ENCODE measurements around the gene WARS2. TPM values are rescaled to one million over a fixed set of nuclear protein-coding genes. Genes with fewer than 3 reads are reported as not detected.

Gene WARS2
- polyA plus RNA-seq, 1 experiment: 12.6 TPM

DNA sequence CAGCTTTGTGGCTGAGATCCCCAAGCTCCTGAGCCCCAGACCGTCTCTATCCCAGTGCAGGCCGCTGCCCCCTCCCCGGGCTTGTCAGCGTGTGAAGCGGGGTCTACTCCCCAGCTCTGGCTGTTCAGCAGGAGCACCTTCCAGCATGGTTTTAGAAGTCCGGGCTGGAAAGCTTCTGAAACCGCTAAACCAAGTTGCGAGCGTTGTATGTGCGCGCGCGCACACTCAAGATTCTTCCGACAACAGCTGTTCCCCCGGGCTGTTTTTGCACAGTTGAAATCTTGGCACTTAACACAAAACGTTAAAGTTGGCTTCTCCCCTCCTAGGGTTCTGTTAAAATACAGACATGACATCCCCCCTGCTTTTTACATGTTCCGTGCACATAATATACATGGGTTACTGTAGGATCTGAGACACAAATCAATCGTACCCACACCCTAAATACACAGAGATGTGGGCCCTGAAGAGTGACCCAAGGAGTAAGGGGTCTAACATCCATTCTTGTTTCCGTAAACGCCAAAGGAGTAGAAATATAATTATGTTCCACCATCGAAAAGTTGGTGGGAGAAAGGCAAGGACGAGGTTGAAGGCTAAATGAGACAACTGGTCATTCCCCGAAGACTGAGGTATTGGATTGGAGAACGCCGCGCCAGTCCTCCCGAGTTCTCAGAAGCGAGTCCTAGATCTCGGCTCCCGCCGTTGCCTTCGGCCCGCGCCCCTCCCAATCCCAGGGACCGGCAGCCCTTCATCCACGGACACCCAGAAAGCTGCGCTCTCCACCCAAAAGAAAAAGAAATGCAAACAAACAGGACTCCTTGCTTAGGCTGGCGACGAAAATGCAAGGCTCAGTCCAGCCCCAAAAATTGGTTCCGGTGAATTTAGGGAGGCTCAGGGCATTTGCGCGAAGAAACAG is 153.6 kb downstream of the WARS2 start:
- H3K4me3 ChIP-seq (ENCODE audit: low read depth, low read length): peak overlapping the region; percentile 31
- no peak for DNase-seq (ENCODE audit: low read depth, low spot score)
- H3K27ac ChIP-seq (ENCODE audit: low read depth, low read length): no peak overlapping the region
- POLR2A ChIA-PET: no interaction called here
- CTCF ChIA-PET: no interaction called here
- H3K27me3 ChIP-seq (ENCODE audit: control insufficient read depth, insufficient read depth, low read length): peaks cover 99% of the 10 kb centered on the region
- TF ChIP-seq, protein P1, sequence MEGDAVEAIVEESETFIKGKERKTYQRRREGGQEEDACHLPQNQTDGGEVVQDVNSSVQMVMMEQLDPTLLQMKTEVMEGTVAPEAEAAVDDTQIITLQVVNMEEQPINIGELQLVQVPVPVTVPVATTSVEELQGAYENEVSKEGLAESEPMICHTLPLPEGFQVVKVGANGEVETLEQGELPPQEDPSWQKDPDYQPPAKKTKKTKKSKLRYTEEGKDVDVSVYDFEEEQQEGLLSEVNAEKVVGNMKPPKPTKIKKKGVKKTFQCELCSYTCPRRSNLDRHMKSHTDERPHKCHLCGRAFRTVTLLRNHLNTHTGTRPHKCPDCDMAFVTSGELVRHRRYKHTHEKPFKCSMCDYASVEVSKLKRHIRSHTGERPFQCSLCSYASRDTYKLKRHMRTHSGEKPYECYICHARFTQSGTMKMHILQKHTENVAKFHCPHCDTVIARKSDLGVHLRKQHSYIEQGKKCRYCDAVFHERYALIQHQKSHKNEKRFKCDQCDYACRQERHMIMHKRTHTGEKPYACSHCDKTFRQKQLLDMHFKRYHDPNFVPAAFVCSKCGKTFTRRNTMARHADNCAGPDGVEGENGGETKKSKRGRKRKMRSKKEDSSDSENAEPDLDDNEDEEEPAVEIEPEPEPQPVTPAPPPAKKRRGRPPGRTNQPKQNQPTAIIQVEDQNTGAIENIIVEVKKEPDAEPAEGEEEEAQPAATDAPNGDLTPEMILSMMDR (IDR thresholded peaks at IDR 0.05; ENCODE audit: low read depth, low read length): no peak
- H3K9me3 ChIP-seq (ENCODE audit: control insufficient read depth, insufficient read depth, low read length): peaks cover 26% of the 10 kb centered on the region

DNA sequence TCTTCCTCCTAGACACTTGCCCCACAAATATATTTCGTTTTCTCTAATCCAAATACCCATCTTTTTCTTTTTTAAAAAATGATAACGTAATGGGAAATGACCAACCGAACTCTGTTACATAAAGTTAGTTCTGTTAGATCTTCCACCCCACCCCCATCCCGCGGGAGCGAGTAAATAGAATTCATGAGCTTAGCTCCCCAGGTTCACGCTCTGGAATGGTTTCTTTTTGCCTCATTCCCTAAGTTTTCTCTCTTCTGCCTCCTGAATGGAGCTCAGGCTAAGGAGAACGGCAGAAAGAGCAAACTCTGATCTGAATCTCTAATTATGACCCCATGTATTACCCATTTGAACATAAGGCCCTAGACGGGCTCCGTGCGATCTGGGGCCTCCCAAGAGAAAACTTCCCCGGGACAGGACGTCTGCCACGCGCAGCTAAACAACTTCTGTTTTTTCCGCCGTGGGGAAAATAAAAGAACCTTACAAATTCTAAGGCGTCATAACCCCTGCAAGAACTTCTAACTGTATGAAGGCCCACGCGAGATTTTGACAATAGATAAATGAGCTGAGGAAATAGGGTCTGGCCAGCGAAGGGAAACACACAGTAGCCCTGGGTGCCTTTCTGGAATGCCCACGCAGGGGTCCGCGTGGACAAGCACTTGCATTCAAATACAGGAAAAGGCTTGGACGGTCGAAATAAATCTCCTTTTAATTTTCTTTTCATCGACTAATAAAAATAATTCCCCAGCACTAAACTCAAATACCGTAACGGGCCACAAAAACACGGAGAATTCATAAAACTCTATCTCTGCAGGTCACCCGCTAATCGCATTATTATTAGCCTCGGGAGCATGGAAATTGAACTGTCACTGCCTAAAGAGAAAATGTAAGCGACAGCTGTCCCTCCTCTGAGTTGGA is 154.6 kb downstream of the WARS2 start:
- CTCF ChIA-PET: no interaction called here
- peaks cover 97% of the 10 kb centered on the region for H3K27me3 ChIP-seq (ENCODE audit: control insufficient read depth, insufficient read depth, low read length)
- POLR2A ChIA-PET: no interaction called here

DNA sequence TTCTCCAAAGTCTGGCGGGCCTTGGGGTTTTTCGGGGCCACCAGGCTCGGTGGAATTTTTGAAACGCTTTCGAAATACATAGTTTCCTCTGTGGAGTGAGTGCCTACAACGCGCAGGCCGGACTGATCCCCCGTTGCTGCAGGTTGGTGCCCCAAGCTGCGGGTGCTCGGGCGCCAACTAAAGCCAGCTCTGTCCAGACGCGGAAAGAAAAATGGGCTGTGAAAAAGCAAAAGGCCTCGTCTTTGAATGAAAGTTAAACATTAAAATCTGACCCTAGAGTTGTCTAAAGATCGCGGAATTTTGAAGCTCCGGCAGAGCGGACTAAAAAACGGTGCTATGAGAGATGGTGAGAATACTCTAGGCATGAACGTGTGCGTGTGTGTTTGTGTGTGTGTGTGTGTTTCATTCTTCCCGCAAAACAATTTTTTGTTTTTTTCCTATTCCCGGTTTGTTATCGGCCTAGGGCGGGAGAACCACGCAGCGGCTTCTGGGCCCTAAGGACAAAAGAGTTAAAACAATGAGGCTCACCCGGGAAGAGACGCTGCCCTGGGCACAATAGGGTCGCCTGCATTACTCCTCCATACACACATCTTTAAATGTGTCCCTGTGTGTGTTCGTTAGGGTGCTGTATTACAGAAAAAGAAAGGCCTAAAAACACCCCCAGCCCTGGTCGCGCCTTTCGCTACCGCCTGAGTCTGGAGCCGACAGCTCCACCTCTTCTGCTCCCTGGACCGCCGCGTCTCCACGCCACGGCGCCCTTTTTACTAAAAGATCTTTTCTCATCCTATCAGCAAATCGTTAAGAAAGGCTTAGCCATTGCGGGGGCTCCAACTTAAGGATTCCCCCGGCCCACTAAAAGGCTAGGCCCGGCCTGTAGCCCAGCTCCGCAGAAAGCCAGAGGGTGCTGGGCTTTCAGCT is 155.5 kb downstream of the WARS2 start:
- CTCF ChIA-PET: no interaction called here
- peak overlapping the region; percentile 17; the same call in 1 of the 2 replicates for H3K4me3 ChIP-seq (ENCODE audit: low read depth, low read length)
- POLR2A ChIA-PET: no interaction called here
- peaks cover 26% of the 10 kb centered on the region for H3K9me3 ChIP-seq (ENCODE audit: control insufficient read depth, insufficient read depth, low read length)
- DNase-seq (ENCODE audit: low read depth, low spot score): no peak
- TF ChIP-seq, protein P1 (IDR thresholded peaks at IDR 0.05; ENCODE audit: low read depth, low read length): no peak
- no peak overlapping the region for H3K27ac ChIP-seq (ENCODE audit: low read depth, low read length)
- H3K27me3 ChIP-seq (ENCODE audit: control insufficient read depth, insufficient read depth, low read length): peaks cover 96% of the 10 kb centered on the region

More for the DNA sequence above, 154.6 kb downstream of the WARS2 start:
- H3K4me3 ChIP-seq (ENCODE audit: low read depth, low read length): no peak overlapping the region
- DNase-seq (ENCODE audit: low read depth, low spot score): no peak
- no peak overlapping the region for H3K27ac ChIP-seq (ENCODE audit: low read depth, low read length)
- H3K9me3 ChIP-seq (ENCODE audit: control insufficient read depth, insufficient read depth, low read length): peaks cover 26% of the 10 kb centered on the region
- TF ChIP-seq, protein P1 (IDR thresholded peaks at IDR 0.05; ENCODE audit: low read depth, low read length): no peak

DNA sequence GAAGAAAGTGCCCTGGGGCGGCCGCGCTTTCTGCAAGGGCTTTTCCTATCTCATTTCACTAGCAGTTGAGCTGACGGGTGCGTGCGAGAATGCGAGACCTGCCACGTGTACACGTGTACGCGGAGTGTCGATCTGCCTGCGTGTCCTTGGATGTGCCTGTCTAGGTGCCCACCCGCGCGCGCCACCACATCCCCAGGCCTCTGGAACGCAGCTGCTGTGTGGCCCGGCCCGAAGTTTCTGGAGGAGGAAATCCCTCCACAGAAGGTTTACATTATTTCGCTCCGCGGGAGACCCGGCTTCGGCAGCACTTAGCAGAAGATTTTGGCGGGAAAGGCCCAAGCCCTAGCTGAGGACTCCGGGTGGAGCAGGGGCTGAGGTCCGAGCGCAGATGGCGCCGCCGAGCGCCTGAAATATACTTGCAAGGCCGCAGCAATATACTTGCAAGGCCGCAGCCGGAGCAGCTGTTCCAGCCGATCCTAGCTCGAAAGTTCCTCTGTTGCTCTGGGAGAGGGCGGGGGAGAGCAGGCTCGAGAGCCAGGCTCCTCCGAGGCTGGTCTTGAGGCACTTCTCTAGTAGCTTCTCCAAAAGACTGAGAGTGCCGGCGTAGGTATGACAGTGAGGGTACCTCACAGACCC is 156.2 kb downstream of the WARS2 start:
- H3K9me3 ChIP-seq (ENCODE audit: control insufficient read depth, insufficient read depth, low read length): peaks cover 26% of the 10 kb centered on the region
- peak overlapping the region; percentile 17; the same call in 1 of the 2 replicates for H3K4me3 ChIP-seq (ENCODE audit: low read depth, low read length)
- ChIA-PET CTCF (no interaction called here), POLR2A (no interaction called here)
- DNase-seq (ENCODE audit: low read depth, low spot score): no peak
- H3K27ac ChIP-seq (ENCODE audit: low read depth, low read length): no peak overlapping the region
- H3K27me3 ChIP-seq (ENCODE audit: control insufficient read depth, insufficient read depth, low read length): peaks cover 95% of the 10 kb centered on the region
- TF ChIP-seq, protein P1 (IDR thresholded peaks at IDR 0.05; ENCODE audit: low read depth, low read length): no peak

All from AG04450 (cell line).